HG03039 (cell line): ENCODE data around the gene TMEM41B.
A peak's percentile ranks its signal among the peaks of the same experiment; 100 is the strongest.
"Not testable (repeated sequence)": the region's sequence is repeated elsewhere in the genome, so short reads cannot be mapped to it uniquely, and the experiment has no call there.

Experiments used
- ATAC-seq: cut with Tn5 transposase; IDR thresholded peaks from one replicate; pipeline ENCODE4 v1.9.1; 2021; ENCODE audit warnings: mild to moderate bottlenecking, moderate library complexity; ENCODE audit not compliant: unreplicated experiment

Gene TMEM41B

GRCh38 chr11:9263840-9264315 lies 50.5 kb downstream of the TMEM41B start:
- ATAC-seq = no peak

DNA sequence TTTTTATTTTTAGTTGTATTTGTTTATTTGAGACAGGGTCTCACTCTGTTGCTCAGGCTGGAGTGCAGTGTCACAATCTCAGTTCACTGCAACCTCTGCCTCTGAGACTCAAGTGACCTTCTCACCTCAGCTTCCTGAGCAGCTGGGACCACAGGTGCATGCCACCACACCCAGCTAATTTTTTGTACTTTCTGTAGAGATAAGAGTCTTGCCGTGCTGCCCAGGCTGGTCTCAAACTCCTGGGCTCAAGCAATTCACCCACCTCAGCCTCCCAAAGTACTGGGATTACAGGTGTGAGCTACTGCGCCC lies 53.6 kb downstream of the TMEM41B start:
- not testable (repeated sequence) for ATAC-seq

GRCh38 chr11:9259981-9260837 lies 54.2 kb downstream of the TMEM41B start:
- ATAC-seq = no peak

- not testable (repeated sequence) for ATAC-seq
Measured at GRCh38 chr11:9258279-9258678, 56.1 kb downstream of the TMEM41B start.

- no peak for ATAC-seq
Measured at GRCh38 chr11:9254416-9254815, 60.0 kb downstream of the TMEM41B start.

DNA sequence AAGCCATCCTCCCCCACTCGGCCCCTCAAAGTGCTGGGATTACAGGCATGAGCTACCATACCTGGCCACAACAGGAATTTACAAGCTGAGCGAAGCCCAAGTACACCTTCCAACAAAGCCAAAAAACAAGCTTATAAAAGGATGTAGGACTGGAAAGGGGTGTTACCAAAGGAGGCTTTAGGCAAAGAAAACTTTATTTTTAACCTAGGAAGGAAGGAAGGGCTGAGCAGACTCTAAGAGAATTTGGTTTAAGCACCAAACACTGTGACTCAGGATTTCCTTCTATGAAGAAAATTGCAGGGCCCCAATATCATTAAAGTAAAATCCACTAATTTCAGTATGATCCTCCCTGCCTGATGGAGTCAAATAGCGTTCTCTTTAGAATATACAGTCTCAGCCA lies 61.3 kb downstream of the TMEM41B start:
- no peak for ATAC-seq

GRCh38 chr11:9251311-9251710 lies 63.1 kb downstream of the TMEM41B start:
- no peak for ATAC-seq

- ATAC-seq = peak; percentile 69
Measured at GRCh38 chr11:9250139-9250582, 64.2 kb downstream of the TMEM41B start.

- no peak for ATAC-seq
Measured at GRCh38 chr11:9249252-9249651, 65.1 kb downstream of the TMEM41B start.

GRCh38 chr11:9247863-9248262 lies 66.5 kb downstream of the TMEM41B start:
- no peak for ATAC-seq

GRCh38 chr11:9236242-9236641 lies 78.2 kb downstream of the TMEM41B start:
- not testable (repeated sequence) for ATAC-seq

GRCh38 chr11:9232482-9232881 lies 81.9 kb downstream of the TMEM41B start:
- ATAC-seq = no peak

DNA sequence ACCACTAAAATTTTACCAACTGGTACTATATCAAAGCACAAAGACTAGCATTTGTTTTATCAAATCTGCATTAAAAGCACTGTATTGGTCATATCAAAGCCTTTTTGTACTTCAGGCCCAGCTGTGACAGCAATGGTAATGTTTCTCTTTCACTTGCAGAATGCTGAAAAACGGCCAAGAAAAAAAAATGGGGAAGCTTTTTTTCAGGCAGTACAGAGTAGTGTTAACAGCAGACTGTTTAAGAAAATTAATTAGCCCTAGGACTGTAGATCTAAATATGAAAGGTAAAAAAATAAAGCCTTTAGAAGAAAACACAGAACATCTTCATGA lies 82.6 kb downstream of the TMEM41B start:
- ATAC-seq = no peak
